GM21723 (cell line): Measurements from ENCODE around the gene PPY.
"Not testable (repeated sequence)": the region's sequence is repeated elsewhere in the genome, so short reads cannot be mapped to it uniquely, and the experiment has no call there.

Experiments
- ATAC-seq: cut with Tn5 transposase; IDR thresholded peaks from one replicate; pipeline ENCODE4 v1.9.1; 2021; ENCODE audit warnings: mild to moderate bottlenecking, moderate library complexity; ENCODE audit not compliant: unreplicated experiment

The PPY gene

DNA sequence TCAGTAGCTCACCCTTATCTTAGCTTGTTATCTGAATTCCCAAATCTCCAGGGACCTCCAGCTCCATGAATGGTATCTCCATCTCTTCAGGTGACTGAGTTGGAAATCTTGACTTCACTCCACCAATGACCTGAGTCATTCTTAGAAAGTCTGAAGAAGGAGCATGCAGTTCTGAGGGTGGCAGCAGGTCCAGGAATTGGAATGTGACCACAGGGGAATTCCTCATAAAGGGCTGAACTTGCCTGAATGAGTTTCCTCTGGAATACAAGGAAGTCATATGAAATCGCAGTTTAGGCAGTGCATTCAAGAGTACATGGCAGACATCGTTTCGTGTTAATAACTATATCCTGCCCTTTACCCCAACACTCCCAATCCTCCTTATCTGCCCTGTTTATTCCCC, 24.0 kb upstream of the PPY start:
- no peak for ATAC-seq

DNA sequence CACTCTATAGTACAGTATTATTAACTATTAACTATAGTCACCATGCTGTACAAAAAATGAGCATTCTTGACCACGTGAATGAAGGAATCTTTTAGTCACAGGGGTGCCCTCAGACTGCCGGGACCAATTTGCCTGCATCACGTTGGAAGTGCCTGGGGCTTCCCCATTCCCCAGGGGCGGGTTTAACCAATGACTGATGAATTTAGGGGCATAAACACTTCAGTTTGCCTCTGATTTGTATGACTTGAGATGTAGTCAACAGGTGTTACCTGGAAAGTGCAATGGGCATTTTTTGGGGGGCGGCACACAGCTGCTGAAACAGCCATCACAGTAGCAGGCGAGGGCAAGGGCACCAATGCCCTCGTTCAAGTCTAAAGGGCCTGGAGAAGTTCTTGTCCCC, 20.2 kb upstream of the PPY start:
- ATAC-seq: no peak

DNA sequence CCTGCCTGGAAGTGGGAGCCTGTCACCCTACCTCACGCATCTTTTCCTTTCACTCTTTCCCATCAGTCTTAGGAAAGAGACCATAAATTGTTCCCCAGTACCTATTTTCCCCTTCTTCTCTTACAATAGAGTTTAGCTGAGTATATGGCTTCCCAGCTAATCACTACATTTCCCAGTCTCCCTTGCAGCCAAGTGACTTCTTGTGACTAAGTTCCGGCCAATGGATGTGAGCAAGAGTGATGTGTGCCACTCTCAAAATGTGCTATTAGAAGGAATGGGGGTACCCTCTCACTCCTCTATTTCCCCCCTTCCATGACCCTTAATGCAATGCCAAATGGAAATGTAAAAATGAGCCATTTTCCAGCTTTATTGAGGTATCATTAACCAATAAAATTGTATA, 19.7 kb upstream of the PPY start:
- ATAC-seq: no peak

DNA sequence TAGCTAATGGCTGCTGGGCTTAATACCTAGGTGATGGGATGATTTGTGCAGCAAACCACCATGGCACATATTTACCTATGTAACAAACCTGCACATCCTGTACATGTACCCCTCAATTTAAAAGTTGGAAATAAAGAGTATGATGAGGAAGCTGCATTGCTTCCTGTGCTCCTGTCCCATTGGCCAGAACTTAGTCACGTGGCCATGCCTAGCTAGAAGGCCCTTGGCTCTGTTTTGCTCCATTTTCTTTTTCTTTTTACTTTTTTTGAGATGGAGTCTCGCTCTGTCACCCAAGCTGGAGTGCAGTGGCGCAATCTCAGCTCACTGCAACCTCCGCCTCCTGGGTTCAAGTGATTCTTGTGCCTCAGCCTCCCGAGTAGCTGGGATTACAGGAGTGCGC, 19.0 kb upstream of the PPY start:
- not testable (repeated sequence) for ATAC-seq

DNA sequence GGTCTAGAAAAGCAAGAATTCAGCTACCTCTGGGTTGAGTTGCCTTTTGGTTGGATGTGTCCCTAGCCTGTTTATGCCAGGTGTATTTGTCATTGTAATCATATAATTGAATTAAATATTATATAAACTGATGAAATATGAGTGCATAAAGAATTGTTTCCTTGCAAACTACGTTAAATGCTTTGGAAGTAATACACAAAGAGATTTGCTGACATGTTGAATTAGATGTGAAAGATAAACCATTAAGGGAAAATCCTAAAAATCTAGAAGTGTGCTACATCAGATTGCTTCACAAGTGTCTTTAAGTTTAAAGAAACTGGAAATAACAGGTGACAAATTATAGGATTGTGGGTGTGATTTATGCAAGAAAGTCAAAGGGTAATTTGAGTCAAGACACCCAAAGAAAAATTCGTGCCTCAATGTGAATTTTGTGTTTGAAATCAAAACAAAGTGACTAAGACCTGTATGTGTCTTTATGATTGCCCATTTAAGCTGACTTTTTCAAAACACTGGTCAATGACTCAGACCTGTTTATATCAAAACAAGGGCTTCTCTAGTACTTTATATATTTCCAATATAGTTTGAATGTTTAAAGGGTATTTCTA, 16.6 kb upstream of the PPY start:
- ATAC-seq: no peak

- ATAC-seq: no peak
These were observed 13.9 kb upstream of the PPY start for GRCh38 chr17:43956222-43956621.

DNA sequence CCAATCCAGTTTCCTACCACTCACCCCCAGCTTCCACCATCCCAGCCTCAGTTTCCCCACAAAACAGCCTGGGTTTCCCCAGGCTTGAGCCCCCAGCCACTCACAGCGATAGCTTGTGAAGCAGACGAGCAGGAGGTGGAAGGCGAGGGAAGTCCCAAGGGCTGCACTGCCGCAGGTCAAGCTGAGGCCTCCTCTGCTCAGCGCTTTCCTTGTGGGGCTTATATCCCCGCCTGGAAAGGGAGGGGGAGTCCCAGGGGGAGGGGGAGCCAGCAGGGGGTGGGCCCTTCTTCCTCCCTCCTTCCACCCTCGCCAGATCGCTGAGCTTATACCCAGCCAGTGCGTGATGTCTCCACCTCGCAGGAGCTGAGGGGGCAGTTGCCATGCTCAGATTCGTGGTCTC, 11.5 kb upstream of the PPY start, which contains the start of gene PYY:
TSS of gene PYY (minus strand) at position 195 of the 400 bp plus-strand sequence. CDS start 457 bp downstream, outside the sequence.
- no peak for ATAC-seq

DNA sequence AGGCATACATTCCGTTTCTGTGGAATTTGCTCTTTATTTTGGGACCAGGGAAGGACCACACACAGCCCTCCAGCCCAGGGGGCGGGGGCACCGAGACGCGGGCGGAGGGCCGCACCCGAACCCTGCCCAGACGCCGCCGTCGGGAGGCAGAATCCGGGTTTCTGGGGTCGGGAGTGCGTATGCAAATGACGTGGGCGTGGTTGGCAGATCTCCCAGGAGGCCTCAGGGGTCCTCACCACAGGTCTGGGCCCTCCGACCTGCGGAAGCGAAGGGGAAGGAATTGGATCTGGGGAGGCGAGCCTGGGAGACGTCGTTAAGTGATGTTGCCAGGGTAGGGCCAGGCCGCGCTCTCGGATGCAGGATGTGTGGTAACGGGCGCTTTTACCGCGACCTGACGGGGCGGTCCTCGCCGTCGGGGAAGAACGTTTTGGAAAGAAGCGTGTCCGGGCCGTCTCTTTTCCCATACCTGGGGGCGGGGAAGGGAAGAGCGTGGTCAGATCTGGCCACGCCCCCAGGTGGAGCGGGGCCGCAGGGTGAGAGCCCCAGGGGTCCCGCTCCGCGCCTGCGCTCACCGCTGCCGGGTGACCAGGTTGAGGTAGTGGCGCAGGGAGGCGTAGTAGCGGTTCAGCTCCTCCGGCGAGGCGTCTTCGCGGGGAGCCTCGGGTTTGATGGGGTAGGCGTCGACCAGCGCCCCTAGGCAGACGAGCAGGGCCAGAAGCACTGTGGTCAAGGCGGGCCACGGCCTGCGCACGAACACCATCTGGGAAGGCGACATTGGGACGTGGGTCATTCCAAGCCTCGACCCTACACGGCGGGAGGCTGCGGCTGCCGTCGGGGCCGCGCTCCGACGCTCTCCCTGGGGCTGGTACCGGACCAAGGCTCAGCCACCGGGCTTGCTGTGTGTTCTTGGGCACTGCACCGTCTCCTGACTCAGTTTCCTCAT, 10.7 kb upstream of the PPY start:
- no peak for ATAC-seq

DNA sequence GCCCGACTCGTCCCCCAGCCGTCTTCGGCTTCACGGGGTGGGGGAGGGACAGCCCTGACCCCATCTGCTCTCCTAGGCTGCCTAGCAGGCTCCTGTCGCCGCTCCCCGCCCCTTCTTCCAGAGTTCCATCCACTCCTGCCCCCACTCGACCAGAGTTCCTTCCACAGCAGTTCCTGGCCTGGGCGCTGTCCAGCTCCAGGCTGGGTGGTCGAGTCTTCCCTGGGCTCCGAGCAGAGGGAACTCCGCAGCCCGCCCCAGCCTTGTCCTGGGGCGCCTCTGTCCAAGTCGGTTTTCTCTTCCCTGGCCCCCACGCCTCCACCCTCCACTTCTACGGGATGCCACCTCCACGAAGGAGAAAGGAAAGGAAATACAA, 10.1 kb upstream of the PPY start:
- no peak for ATAC-seq

GRCh38 chr17:43951750-43952149, 9.5 kb upstream of the PPY start:
- no peak for ATAC-seq

DNA sequence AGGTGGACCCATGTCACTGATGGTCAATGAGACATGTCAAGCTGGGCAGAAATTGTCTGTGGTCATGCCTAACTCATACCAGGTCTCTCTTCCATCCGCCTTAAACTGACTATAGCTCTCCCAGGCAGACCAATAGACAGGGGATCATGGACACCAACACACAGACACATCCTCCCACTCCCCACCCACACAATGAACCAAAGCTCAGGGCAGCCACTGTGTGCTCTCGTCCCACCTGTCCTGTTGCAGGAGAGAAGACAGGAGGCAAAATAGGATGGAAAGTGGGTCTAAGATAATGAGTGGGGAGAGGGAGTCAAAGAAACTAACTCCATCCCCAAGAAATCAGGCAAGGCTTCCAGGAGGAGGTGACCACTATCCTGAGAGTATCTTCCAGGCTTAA, 8.3 kb upstream of the PPY start:
- no peak for ATAC-seq

DNA sequence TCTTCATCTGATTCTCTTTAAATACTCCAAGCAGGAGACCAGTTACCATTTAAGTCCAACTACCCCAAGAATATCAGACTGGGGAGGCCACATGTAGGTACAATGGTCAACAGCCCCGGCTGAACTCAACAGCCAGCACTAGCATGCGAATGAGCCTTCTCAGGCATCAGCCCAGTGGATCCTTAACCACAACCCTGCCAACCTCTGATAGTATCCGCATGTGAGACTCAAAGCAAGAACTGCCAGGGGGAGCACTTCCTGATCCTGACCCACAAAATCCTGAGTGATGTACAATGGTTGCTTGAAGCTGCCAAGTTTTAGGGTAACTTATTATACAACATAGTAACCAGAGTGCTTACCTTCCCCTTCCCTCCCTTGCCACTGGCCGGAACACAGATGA, 7.5 kb upstream of the PPY start:
- ATAC-seq: no peak

DNA sequence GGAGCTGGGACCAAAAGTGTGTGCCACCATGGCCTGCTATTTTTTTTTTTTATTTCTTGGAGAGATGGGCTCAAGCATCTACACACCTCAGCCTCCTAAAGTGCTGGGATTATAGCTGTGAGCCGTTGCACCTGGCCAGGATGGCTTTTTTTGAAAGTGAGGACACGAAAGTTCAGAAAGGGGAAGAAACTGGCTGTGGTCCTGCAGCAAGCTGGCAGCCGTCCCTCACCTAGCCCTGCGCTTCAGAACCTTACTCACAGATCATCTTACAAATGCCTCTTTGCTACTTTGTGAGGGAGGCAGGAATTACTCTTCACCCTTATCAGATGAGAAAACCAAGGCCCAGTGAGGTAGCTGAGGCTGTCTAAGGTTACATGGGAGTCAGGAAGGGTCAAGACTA, 4.5 kb upstream of the PPY start:
- no peak for ATAC-seq

- ATAC-seq: no peak
These were observed 3.0 kb upstream of the PPY start for GRCh38 chr17:43945074-43945829.

GRCh38 chr17:43940630-43941029, 1.6 kb downstream of the PPY start:
- no peak for ATAC-seq

GRCh38 chr17:43939886-43940285, 2.4 kb downstream of the PPY start:
- ATAC-seq: no peak

GRCh38 chr17:43939452-43939851, 2.8 kb downstream of the PPY start:
- ATAC-seq: not testable (repeated sequence)

- ATAC-seq: no peak
These were observed 3.5 kb downstream of the PPY start for GRCh38 chr17:43938838-43939182.

- no peak for ATAC-seq
These were observed 5.8 kb downstream of the PPY start for GRCh38 chr17:43936434-43936833.

- no peak for ATAC-seq
These were observed 6.4 kb downstream of the PPY start for GRCh38 chr17:43935926-43936261.

GRCh38 chr17:43935204-43935925, 6.9 kb downstream of the PPY start:
- ATAC-seq: no peak
